Effector memory CD8-positive, alpha-beta T cell (primary cell): ENCODE results near the gene RCHY1.

Experiments
- ATAC-seq: fragments of 150-1000 bp; cut with Tn5 transposase; replicated peaks from 2 replicates; pipeline ENCODE4 v1.10.0; 2021; ENCODE audit warnings: mild to moderate bottlenecking, moderate library complexity
- DNase-seq, 3 experiments: peaks; one replicate each; pipeline ENCODE4 v3.0.0; 2021
- H3K27ac Mint-ChIP-seq, 2 donors: one replicate each; pipeline ENCODE4 v1.8.0; 2022; ENCODE audit warnings: mild to moderate bottlenecking in 2 of 2, mixed read lengths in 2 of 2, moderate library complexity in 2 of 2
- H3K27me3 Mint-ChIP-seq, 2 donors: one replicate each; pipeline ENCODE4 v1.8.0; 2022; ENCODE audit warnings: mixed read lengths in 2 of 2
- H3K36me3 Mint-ChIP-seq: one replicate; pipeline ENCODE4 v1.8.0; 2022; ENCODE audit warnings: mild to moderate bottlenecking, moderate library complexity, mixed read lengths; ENCODE audit not compliant: insufficient read depth
- H3K4me1 Mint-ChIP-seq, 2 donors: one replicate each; pipeline ENCODE4 v1.8.0; 2022; ENCODE audit warnings: low read depth in 2 of 2, mixed read lengths in 2 of 2
- H3K4me3 Mint-ChIP-seq, 2 donors: one replicate each; pipeline ENCODE4 v1.8.0; 2022; ENCODE audit warnings: mild to moderate bottlenecking in 2 of 2, mixed read lengths in 2 of 2, moderate library complexity in 2 of 2
- H3K9me3 Mint-ChIP-seq, 2 donors: one replicate each; pipeline ENCODE4 v1.8.0; 2022; ENCODE audit warnings: mixed read lengths in 2 of 2

Gene RCHY1

GRCh38 chr4:75457365-75457764 is 56.8 kb downstream of the RCHY1 start:
- peaks cover 6 to 36% of the 10 kb centered on the region in 2 donors for H3K27me3 Mint-ChIP-seq
- H3K4me3 Mint-ChIP-seq = no peak overlapping the region
- no peak for DNase-seq
- no peaks in the 10 kb centered on the region for H3K9me3 Mint-ChIP-seq
- ATAC-seq = no peak
- no peak overlapping the region for H3K27ac Mint-ChIP-seq
- peaks cover 0 to 4% of the 10 kb centered on the region in 2 donors for H3K4me1 Mint-ChIP-seq
- H3K36me3 Mint-ChIP-seq = no peaks in the 10 kb centered on the region

- Mint-ChIP-seq H3K9me3 (peaks cover 0 to 8% of the 10 kb centered on the region in 2 donors), H3K4me1 (no peaks in the 10 kb centered on the region), H3K27me3 (peaks cover 58% of the 10 kb centered on the region in 2 donors), H3K4me3 (no peak overlapping the region), H3K27ac (no peak overlapping the region), H3K36me3 (no peaks in the 10 kb centered on the region)
- ATAC-seq (no peak), DNase-seq (no peak)
These were observed 80.1 kb downstream of the RCHY1 start for GRCh38 chr4:75434105-75434504.

- no peak for DNase-seq
- Mint-ChIP-seq H3K4me3 (no peak overlapping the region), H3K27me3 (peaks cover 48 to 58% of the 10 kb centered on the region in 2 donors), H3K36me3 (no peaks in the 10 kb centered on the region), H3K27ac (no peak overlapping the region), H3K9me3 (peaks cover 0 to 8% of the 10 kb centered on the region in 2 donors), H3K4me1 (no peaks in the 10 kb centered on the region)
- ATAC-seq = peak; percentile 24
These were observed 81.5 kb downstream of the RCHY1 start for GRCh38 chr4:75432683-75433082.

- Mint-ChIP-seq H3K36me3 (no peaks in the 10 kb centered on the region), H3K9me3 (no peaks in the 10 kb centered on the region), H3K27me3 (peaks cover 21 to 52% of the 10 kb centered on the region in 2 donors), H3K4me3 (no peak overlapping the region), H3K4me1 (no peaks in the 10 kb centered on the region), H3K27ac (no peak overlapping the region)
- ATAC-seq (no peak), DNase-seq (no peak)
These were observed 85.0 kb downstream of the RCHY1 start for GRCh38 chr4:75429208-75429607.
